ENCODE data around the gene VPS25.
A peak's percentile ranks its signal among the peaks of the same experiment; 100 is the strongest.

VPS25 gene

DNA sequence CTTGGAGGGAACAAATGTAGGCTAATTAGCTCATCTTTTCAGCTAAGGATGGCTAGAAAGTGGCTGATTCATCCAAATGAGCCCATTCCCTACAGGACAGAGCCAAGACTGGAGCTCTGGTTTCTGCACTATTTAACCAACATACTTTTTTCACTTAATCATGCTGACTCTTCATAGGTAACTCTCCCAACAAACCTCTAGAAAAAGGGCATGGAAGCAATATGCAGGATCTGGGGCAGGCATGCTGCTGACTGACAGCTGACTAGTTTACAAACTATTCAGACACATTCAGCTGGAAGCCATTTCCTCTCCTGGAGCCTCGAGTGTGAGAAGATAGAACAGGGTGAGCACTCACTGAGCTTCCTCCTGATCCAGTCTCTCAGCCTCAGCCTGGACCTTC, 44.6 kb downstream of the VPS25 start:
- Histone ChIP-seq H2AFZ (ENCODE audit: low read depth, low read length) (no peak overlapping the region), H3K27ac (ENCODE audit: low read length) (no peak overlapping the region), H3K36me3 (ENCODE audit: insufficient read depth, low read length) (peaks cover 92% of the 10 kb centered on the region), H3K79me2 (ENCODE audit: insufficient read depth, low read length) (peaks cover 20% of the 10 kb centered on the region), H3K4me2 (ENCODE audit: insufficient read depth, low read length) (no peak overlapping the region), H3K4me1 (ENCODE audit: insufficient read depth, low read length) (peaks cover 11% of the 10 kb centered on the region), H3K9me3 (ENCODE audit: insufficient read depth, low read length, severe bottlenecking) (no peaks in the 10 kb centered on the region), H3K9ac (ENCODE audit: low read depth, low read length) (no peak overlapping the region), H4K20me1 (ENCODE audit: insufficient read depth, low read length) (no peaks in the 10 kb centered on the region), H3K27me3 (ENCODE audit: insufficient read depth, low read length, poor library complexity) (no peaks in the 10 kb centered on the region), H3K4me3 (ENCODE audit: low read depth in 1 of 2, low read length in 2 of 2) (no peak overlapping the region)
- DNase-seq = no peak
- no peak for ATAC-seq (ENCODE audit: insufficient read depth, low read depth)
- TF ChIP-seq EZH2 (IDR thresholded peaks at IDR 0.05; ENCODE audit: borderline replicate concordance, low read depth, low read length, severe bottlenecking) (no peak), CTCF (IDR thresholded peaks at IDR 0.05; ENCODE audit: borderline replicate concordance, extremely low read depth, low read length, poor library complexity, severe bottlenecking) (no peak)

DNA sequence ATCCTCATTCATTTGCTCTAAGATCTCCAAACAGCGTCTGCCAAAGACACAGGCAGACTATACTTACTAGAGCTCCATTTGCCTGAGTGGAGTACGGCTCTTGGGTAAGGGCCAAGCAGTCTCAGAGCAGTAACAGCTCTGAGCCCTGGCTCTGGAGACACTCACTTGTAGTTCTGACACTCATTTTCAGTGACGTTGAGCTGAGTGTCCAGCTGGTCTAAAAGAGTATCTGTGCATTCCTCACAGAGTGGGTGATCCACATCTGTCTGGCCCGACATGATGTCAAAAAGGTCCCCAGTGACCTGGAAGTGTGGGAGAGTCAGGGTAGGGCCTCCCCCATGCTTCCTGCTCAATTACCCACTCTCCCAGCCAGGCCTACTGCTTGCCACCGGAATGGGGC, 45.1 kb downstream of the VPS25 start:
- H3K4me1 ChIP-seq (ENCODE audit: insufficient read depth, low read length) = peaks cover 16% of the 10 kb centered on the region
- TF ChIP-seq CTCF (IDR thresholded peaks at IDR 0.05; ENCODE audit: borderline replicate concordance, extremely low read depth, low read length, poor library complexity, severe bottlenecking) (no peak), EZH2 (IDR thresholded peaks at IDR 0.05; ENCODE audit: borderline replicate concordance, low read depth, low read length, severe bottlenecking) (no peak)
- no peaks in the 10 kb centered on the region for H3K27me3 ChIP-seq (ENCODE audit: insufficient read depth, low read length, poor library complexity)
- H3K9me3 ChIP-seq (ENCODE audit: insufficient read depth, low read length, severe bottlenecking) = no peaks in the 10 kb centered on the region
- no peak overlapping the region for H3K9ac ChIP-seq (ENCODE audit: low read depth, low read length)
- H3K4me3 ChIP-seq (ENCODE audit: low read depth in 1 of 2, low read length in 2 of 2) = no peak overlapping the region
- DNase-seq (no peak), ATAC-seq (ENCODE audit: insufficient read depth, low read depth) (no peak)
- H4K20me1 ChIP-seq (ENCODE audit: insufficient read depth, low read length) = no peaks in the 10 kb centered on the region
- H3K36me3 ChIP-seq (ENCODE audit: insufficient read depth, low read length) = peaks cover 88% of the 10 kb centered on the region
- H3K79me2 ChIP-seq (ENCODE audit: insufficient read depth, low read length) = peaks cover 25% of the 10 kb centered on the region
- no peak overlapping the region for H2AFZ ChIP-seq (ENCODE audit: low read depth, low read length)
- H3K27ac ChIP-seq (ENCODE audit: low read length) = no peak overlapping the region
- no peak overlapping the region for H3K4me2 ChIP-seq (ENCODE audit: insufficient read depth, low read length)

GRCh38 chr17:42819939-42820535, 46.8 kb downstream of the VPS25 start:
- Histone ChIP-seq H3K9me3 (ENCODE audit: insufficient read depth, low read length, severe bottlenecking) (no peaks in the 10 kb centered on the region), H3K9ac (ENCODE audit: low read depth, low read length) (no peak overlapping the region), H4K20me1 (ENCODE audit: insufficient read depth, low read length) (no peaks in the 10 kb centered on the region), H3K4me3 (ENCODE audit: low read depth in 1 of 2, low read length in 2 of 2) (no peak overlapping the region), H3K79me2 (ENCODE audit: insufficient read depth, low read length) (peaks cover 32% of the 10 kb centered on the region), H2AFZ (ENCODE audit: low read depth, low read length) (no peak overlapping the region), H3K4me2 (ENCODE audit: insufficient read depth, low read length) (no peak overlapping the region), H3K27me3 (ENCODE audit: insufficient read depth, low read length, poor library complexity) (no peaks in the 10 kb centered on the region), H3K4me1 (ENCODE audit: insufficient read depth, low read length) (peaks cover 28% of the 10 kb centered on the region), H3K27ac (ENCODE audit: low read length) (no peak overlapping the region), H3K36me3 (ENCODE audit: insufficient read depth, low read length) (peaks cover 76% of the 10 kb centered on the region)
- DNase-seq = peak; percentile 66
- peak; percentile 39; the same call in 1 of the 3 replicates for ATAC-seq (ENCODE audit: insufficient read depth, low read depth)
- TF ChIP-seq EZH2 (IDR thresholded peaks at IDR 0.05; ENCODE audit: borderline replicate concordance, low read depth, low read length, severe bottlenecking) = no peak
- TF ChIP-seq CTCF (IDR thresholded peaks at IDR 0.05; ENCODE audit: borderline replicate concordance, extremely low read depth, low read length, poor library complexity, severe bottlenecking) = peak; percentile 77

All from DND-41 (cell line).